H9 (cell line): ENCODE results near the gene DNAL1. TPM values are rescaled to one million over a fixed set of nuclear protein-coding genes. Genes with fewer than 3 reads are reported as not detected.

Experiments used
- DNase-seq: peaks from one replicate; pipeline ENCODE4 v3.0.0-alpha.2; 2017
- H2AFZ ChIP-seq: one replicate; pipeline ENCODE4 v1.6.1; 2013; ENCODE audit warnings: mild to moderate bottlenecking, low read length, control low read depth, moderate library complexity
- H2AK5ac ChIP-seq: 2 replicates; pipeline ENCODE4 v1.6.1; 2013; ENCODE audit warnings: low read length, control low read depth, mixed read lengths; ENCODE audit not compliant: insufficient read length
- H2BK120ac ChIP-seq: one replicate; pipeline ENCODE4 v1.6.1; 2013; ENCODE audit warnings: low read depth, mild to moderate bottlenecking, low read length, control low read depth, inconsistent platforms; ENCODE audit not compliant: poor library complexity, severe bottlenecking
- H2BK12ac ChIP-seq: 2 replicates; pipeline ENCODE4 v1.6.1; 2013; ENCODE audit warnings: low read length, control low read depth, mixed read lengths, low read depth; ENCODE audit not compliant: insufficient read length
- H2BK15ac ChIP-seq: 2 replicates; pipeline ENCODE4 v1.6.1; 2013; ENCODE audit warnings: low read depth, low read length, control low read depth
- H2BK20ac ChIP-seq: one replicate; pipeline ENCODE4 v1.6.1; 2013; ENCODE audit warnings: low read depth, mild to moderate bottlenecking, low read length, control low read depth, inconsistent platforms; ENCODE audit not compliant: poor library complexity, severe bottlenecking
- H2BK5ac ChIP-seq: 2 replicates; pipeline ENCODE4 v1.6.1; 2013; ENCODE audit warnings: low read length, control low read depth, mixed read lengths; ENCODE audit not compliant: insufficient read length
- H3K14ac ChIP-seq: 2 replicates; pipeline ENCODE4 v1.6.1; 2013; ENCODE audit warnings: low read length, control low read depth; ENCODE audit not compliant: insufficient read depth
- H3K18ac ChIP-seq: 2 replicates; pipeline ENCODE4 v1.6.1; 2013; ENCODE audit warnings: low read depth, mild to moderate bottlenecking, mixed read lengths, low read length, control low read depth; ENCODE audit not compliant: insufficient read length
- H3K23ac ChIP-seq: 2 replicates; pipeline ENCODE4 v1.6.1; 2013; ENCODE audit warnings: low read length, control low read depth, mixed read lengths, low read depth; ENCODE audit not compliant: insufficient read length
- H3K23me2 ChIP-seq: 2 replicates; pipeline ENCODE4 v1.6.1; 2013; ENCODE audit warnings: low read depth, mild to moderate bottlenecking, mixed read lengths, low read length, control low read depth; ENCODE audit not compliant: insufficient read length, poor library complexity, severe bottlenecking
- H3K27ac ChIP-seq: 2 replicates; pipeline ENCODE4 v1.5.1; 2013; ENCODE audit warnings: low read length, control low read depth, mixed read lengths, low read depth; ENCODE audit not compliant: insufficient read length
- H3K27me3 ChIP-seq: 2 replicates; pipeline ENCODE4 v1.6.1; 2013; ENCODE audit warnings: low read length, control low read depth, inconsistent platforms; ENCODE audit not compliant: insufficient read depth
- H3K4ac ChIP-seq: 2 replicates; pipeline ENCODE4 v1.6.1; 2013; ENCODE audit warnings: low read depth, mild to moderate bottlenecking, control low read depth, inconsistent platforms, low read length, moderate library complexity
- H3K4me1 ChIP-seq: 2 replicates; pipeline ENCODE4 v1.6.1; 2013; ENCODE audit warnings: low read length, control low read depth, inconsistent platforms; ENCODE audit not compliant: insufficient read depth
- H3K4me2 ChIP-seq: 2 replicates; pipeline ENCODE4 v1.6.1; 2013; ENCODE audit warnings: low read length, control low read depth, mixed read lengths; ENCODE audit not compliant: insufficient read length, insufficient read depth
- H3K56ac ChIP-seq: 2 replicates; pipeline ENCODE4 v1.6.1; 2013; ENCODE audit warnings: low read depth, mild to moderate bottlenecking, mixed read lengths, low read length, control low read depth; ENCODE audit not compliant: insufficient read length
- H3K79me1 ChIP-seq: 2 replicates; pipeline ENCODE4 v1.6.1; 2013; ENCODE audit warnings: low read depth, mild to moderate bottlenecking, moderate library complexity, low read length, control low read depth, inconsistent platforms; ENCODE audit not compliant: insufficient read depth, poor library complexity, severe bottlenecking
- H3K79me2 ChIP-seq: 2 replicates; pipeline ENCODE4 v1.6.1; 2013; ENCODE audit warnings: low read length, control low read depth, inconsistent platforms; ENCODE audit not compliant: insufficient read depth
- H3K9ac ChIP-seq: 2 replicates; pipeline ENCODE4 v1.6.1; 2013; ENCODE audit warnings: low read length, control low read depth, mixed read lengths; ENCODE audit not compliant: insufficient read length; ENCODE audit errors: extremely low read depth
- H3K9me3 ChIP-seq: one replicate; pipeline ENCODE4 v1.6.1; 2013; ENCODE audit warnings: low read depth, low read length, inconsistent platforms; ENCODE audit not compliant: control insufficient read depth
- H3T11ph ChIP-seq: one replicate; pipeline ENCODE4 v1.6.1; 2013; ENCODE audit warnings: mild to moderate bottlenecking, low read length, control low read depth, inconsistent platforms
- H4K20me1 ChIP-seq: one replicate; pipeline ENCODE4 v1.6.1; 2013; ENCODE audit not compliant: control insufficient read depth, insufficient read length, insufficient read depth
- H4K5ac ChIP-seq: 2 replicates; pipeline ENCODE4 v1.6.1; 2013; ENCODE audit warnings: low read depth, mild to moderate bottlenecking, mixed read lengths, low read length, control low read depth; ENCODE audit not compliant: insufficient read length
- H4K8ac ChIP-seq: replicated peaks from 2 replicates; pipeline ENCODE4 v1.6.1; 2013; ENCODE audit warnings: low read length, control low read depth, mixed read lengths, low read depth; ENCODE audit not compliant: insufficient read length
- H4K91ac ChIP-seq: 2 replicates; pipeline ENCODE4 v1.6.1; 2013; ENCODE audit warnings: low read depth, mild to moderate bottlenecking, moderate library complexity, mixed read lengths, low read length, control low read depth; ENCODE audit not compliant: insufficient read length
- H3K27ac Mint-ChIP-seq, 3 experiments: 2 replicates in 2 of 3; 3 replicates in 1 of 3; pipeline ENCODE4 v1.8.0; 2020 to 2021; ENCODE audit warnings: mixed read lengths in 3 of 3, mild to moderate bottlenecking in 1 of 3, moderate library complexity in 1 of 3
- H3K27me3 Mint-ChIP-seq: 2 replicates; pipeline ENCODE4 v1.8.0; 2021; ENCODE audit warnings: low read depth, mild to moderate bottlenecking, moderate library complexity, mixed read lengths
- H3K36me3 Mint-ChIP-seq, 3 experiments: 2 replicates in 2 of 3; 3 replicates in 1 of 3; pipeline ENCODE4 v1.8.0; 2020 to 2021; ENCODE audit warnings: low read depth in 3 of 3, mixed read lengths in 3 of 3; ENCODE audit not compliant: insufficient read depth in 1 of 3
- H3K4me1 Mint-ChIP-seq, 2 experiments: 2 replicates each; pipeline ENCODE4 v1.8.0; 2020; ENCODE audit warnings: mixed read lengths in 2 of 2
- H3K4me3 Mint-ChIP-seq, 2 experiments: 2 replicates in 1 of 2; 3 replicates in 1 of 2; pipeline ENCODE4 v1.8.0; 2020 to 2021; ENCODE audit warnings: mild to moderate bottlenecking in 2 of 2, mixed read lengths in 2 of 2, moderate library complexity in 1 of 2
- H3K9me3 Mint-ChIP-seq, 2 experiments: 2 replicates in 1 of 2; 3 replicates in 1 of 2; pipeline ENCODE4 v1.8.0; 2020; ENCODE audit warnings: mild to moderate bottlenecking in 2 of 2, mixed read lengths in 2 of 2, moderate library complexity in 1 of 2
- CTCF ChIP-seq: fragments of 200-600 bp; sonication (generic); conservative IDR thresholded peaks from 3 replicates; pipeline ENCODE4 v1.8.0; 2021; ENCODE audit warnings: antibody characterized with exemption, mild to moderate bottlenecking
- WGBS: extraction: QIAGEN DNeasy Blood & Tissue Kit; methylation state at CpG from one replicate; pipeline ENCODE4 v1.1.7; 2013; ENCODE audit warnings: missing lambda C conversion rate, low lambda C conversion rate, mixed read lengths; ENCODE audit not compliant: insufficient read length; ENCODE audit errors: extremely low coverage; 5-methylcytosine and 5-hydroxymethylcytosine counted together
- total RNA-seq: library from RNA; stranded (reverse); gene quantifications from 2 replicates; pipeline ENCODE4 v1.2.1, GENCODE V29; 2021

The DNAL1 gene
- total RNA-seq, 1 experiment from 2014 or later = 17.7 TPM

- H2AFZ ChIP-seq = no peak overlapping the region
- no peaks in the 10 kb centered on the region for H3K9me3 ChIP-seq
- H3K23me2 ChIP-seq = no peaks in the 10 kb centered on the region
- H3K23ac ChIP-seq = no peak overlapping the region
- Mint-ChIP-seq H3K4me3 (no peak overlapping the region), H3K27ac (no peak overlapping the region), H3K36me3 (peaks cover 15 to 26% (median 25%) of the 10 kb centered on the region in 3 experiments), H3K4me1 (peaks cover 0 to 2% of the 10 kb centered on the region in 2 experiments; a peak in 1 of 4 replicates), H3K9me3 (peaks cover 28 to 31% of the 10 kb centered on the region in 2 experiments), H3K27me3 (no peaks in the 10 kb centered on the region; the same call in 1 of the 2 replicates)
- H3K79me1 ChIP-seq = no peaks in the 10 kb centered on the region
- no peak overlapping the region for H2BK12ac ChIP-seq
- no peak for DNase-seq
- no peak overlapping the region for H3K4ac ChIP-seq
- H3K9ac ChIP-seq = no peak overlapping the region
- no peak overlapping the region for H3K4me2 ChIP-seq
- no peak overlapping the region for H2BK20ac ChIP-seq
- no CpG with 5 or more reads among the region's 3 CpGs for WGBS
- H2AK5ac ChIP-seq = no peak overlapping the region
- no peak overlapping the region for H2BK15ac ChIP-seq
- no peak overlapping the region for H4K91ac ChIP-seq
- H3K18ac ChIP-seq = no peak overlapping the region
- H2BK5ac ChIP-seq = no peak overlapping the region
- H4K5ac ChIP-seq = no peak overlapping the region
- no peak for TF ChIP-seq CTCF
- H3K4me1 ChIP-seq = no peaks in the 10 kb centered on the region
- H4K20me1 ChIP-seq = no peaks in the 10 kb centered on the region
- no peak overlapping the region for H2BK120ac ChIP-seq
- H3K27ac ChIP-seq = no peak overlapping the region
- H3K79me2 ChIP-seq = no peaks in the 10 kb centered on the region
- no peaks in the 10 kb centered on the region for H3K27me3 ChIP-seq
- no peak overlapping the region for H3K56ac ChIP-seq
- H3K14ac ChIP-seq = no peak overlapping the region
- H4K8ac ChIP-seq = no peak overlapping the region
- H3T11ph ChIP-seq = no peak overlapping the region
Measured at GRCh38 chr14:73606271-73606670, 38.5 kb upstream of the DNAL1 start.
